ENCODE results near the gene HIRA.

DNA sequence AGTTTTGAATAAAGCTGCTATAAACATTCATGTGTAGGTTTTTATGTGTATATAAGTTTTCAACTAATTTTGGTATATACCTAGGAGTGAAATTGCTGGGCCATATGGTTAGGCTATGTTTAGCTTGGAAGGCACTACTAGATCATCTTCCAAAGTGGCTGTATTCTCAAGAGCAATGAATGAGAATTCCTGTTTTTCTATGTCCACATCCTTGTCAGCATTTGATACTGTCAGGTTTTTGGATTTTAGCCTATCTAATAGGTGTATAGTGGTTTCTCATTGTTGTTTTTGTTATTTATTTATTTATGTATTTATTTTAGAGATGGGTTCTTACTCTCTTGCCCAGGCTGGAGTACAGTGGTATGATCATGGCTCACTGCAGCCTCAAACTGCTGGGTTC, 113.7 kb downstream of the HIRA start:
- TF ChIP-seq POLR2A (IDR thresholded peaks at IDR 0.05; ENCODE audit: low read length) (no peak), CEBPB (IDR thresholded peaks at IDR 0.05) (no peak), BHLHE40 (IDR thresholded peaks at IDR 0.05; ENCODE audit: low read depth, low read length) (no peak), TFCP2L1 (CRISPR knock-in tag; IDR thresholded peaks at IDR 0.05) (no peak), RCOR1 (IDR thresholded peaks at IDR 0.05; ENCODE audit: low read depth, low read length) (no peak)
- TF ChIP-seq, protein P1, sequence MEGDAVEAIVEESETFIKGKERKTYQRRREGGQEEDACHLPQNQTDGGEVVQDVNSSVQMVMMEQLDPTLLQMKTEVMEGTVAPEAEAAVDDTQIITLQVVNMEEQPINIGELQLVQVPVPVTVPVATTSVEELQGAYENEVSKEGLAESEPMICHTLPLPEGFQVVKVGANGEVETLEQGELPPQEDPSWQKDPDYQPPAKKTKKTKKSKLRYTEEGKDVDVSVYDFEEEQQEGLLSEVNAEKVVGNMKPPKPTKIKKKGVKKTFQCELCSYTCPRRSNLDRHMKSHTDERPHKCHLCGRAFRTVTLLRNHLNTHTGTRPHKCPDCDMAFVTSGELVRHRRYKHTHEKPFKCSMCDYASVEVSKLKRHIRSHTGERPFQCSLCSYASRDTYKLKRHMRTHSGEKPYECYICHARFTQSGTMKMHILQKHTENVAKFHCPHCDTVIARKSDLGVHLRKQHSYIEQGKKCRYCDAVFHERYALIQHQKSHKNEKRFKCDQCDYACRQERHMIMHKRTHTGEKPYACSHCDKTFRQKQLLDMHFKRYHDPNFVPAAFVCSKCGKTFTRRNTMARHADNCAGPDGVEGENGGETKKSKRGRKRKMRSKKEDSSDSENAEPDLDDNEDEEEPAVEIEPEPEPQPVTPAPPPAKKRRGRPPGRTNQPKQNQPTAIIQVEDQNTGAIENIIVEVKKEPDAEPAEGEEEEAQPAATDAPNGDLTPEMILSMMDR (IDR thresholded peaks at IDR 0.05): no peak
- TF ChIP-seq, protein P2, sequence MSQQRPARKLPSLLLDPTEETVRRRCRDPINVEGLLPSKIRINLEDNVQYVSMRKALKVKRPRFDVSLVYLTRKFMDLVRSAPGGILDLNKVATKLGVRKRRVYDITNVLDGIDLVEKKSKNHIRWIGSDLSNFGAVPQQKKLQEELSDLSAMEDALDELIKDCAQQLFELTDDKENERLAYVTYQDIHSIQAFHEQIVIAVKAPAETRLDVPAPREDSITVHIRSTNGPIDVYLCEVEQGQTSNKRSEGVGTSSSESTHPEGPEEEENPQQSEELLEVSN (IDR thresholded peaks at IDR 0.05; ENCODE audit: borderline replicate concordance, low read depth): no peak

Measured in A549 (cell line).